NOMO-1 (cell line): ENCODE data around the gene LDLRAD3.
A peak's percentile ranks its signal among the peaks of the same experiment; 100 is the strongest.

ENCODE experiments used
- DNase-seq, 2 experiments: peaks; one replicate each; lab custom pipeline; 2025; ENCODE audit not compliant: unreplicated experiment in 2 of 2; lab: John Stamatoyannopoulos, UW

Gene LDLRAD3

DNA sequence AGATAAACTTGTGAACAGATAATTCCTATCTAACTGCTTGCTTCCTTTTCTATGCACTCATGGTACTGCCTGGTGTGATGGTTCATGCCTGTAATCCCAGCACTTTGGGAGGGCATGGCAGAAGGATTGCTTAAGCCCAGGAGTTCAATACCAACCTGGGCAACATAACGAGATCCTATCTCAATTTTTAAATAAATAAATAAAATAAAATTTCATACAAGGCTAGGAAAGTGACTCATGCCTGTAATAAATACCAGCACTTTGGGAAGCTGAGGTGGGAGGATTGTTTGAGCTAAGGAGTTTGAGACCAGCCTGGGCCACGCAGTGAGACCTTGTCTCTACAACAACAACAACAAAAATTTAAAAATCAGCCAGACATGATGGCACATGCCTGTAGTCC is 178.8 kb downstream of the LDLRAD3 start:
- DNase-seq: no peak

DNA sequence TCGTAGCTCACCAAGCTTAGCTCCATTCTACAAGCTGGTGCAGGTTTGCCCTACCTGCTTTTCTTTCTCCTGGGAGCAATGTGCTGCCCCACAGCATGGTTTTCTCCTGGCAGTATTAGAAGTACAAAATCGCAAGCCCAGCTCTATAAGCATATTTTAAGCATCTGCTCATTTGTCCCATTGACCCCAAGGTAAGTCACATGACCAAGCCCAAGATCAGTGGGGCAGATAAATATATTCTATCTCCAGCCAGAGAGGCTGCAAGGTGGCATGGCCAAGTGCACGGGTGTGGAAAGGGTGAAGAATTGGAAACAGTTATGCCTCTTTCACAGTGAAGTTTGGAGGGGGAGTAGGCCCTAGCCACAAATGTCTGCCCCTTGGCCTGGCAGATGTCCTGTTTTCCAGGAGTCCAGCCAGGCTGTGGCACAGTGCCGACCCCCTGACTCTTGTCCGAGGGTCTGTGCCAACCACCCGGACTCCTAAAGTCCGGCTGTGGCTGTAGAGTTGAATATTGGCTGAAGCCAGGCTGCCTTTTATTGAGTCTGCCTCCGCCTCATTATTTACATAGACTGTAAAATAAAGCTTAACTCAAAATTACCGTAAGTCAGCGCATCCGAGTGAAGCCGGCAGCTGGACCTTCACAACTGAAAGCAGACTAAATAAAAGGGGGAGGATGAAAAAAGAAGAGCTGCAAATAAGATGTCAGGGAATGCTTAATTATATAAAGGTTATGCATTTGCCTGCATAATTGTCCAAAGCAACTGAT is 179.7 kb downstream of the LDLRAD3 start:
- no peak for DNase-seq

DNA sequence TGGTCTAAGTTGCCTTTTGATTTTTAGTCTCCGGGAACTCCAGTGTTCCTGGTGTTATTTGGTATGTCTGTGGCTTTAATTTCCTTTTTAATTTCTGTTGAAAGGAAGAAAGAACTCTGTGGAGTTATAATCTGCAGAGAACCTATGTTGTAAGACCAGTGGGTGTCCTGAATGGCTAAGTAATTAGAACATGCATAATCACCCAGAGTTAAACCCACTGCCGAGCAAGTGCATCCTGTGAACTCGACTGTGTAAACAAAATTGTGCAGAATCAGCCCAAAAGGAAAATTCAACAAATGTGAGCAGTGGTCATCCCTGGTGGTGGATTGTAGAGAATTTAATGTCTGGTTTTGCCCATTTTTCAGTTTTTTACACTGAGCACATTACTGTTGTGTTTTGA is 182.8 kb downstream of the LDLRAD3 start:
- DNase-seq: no peak

DNA sequence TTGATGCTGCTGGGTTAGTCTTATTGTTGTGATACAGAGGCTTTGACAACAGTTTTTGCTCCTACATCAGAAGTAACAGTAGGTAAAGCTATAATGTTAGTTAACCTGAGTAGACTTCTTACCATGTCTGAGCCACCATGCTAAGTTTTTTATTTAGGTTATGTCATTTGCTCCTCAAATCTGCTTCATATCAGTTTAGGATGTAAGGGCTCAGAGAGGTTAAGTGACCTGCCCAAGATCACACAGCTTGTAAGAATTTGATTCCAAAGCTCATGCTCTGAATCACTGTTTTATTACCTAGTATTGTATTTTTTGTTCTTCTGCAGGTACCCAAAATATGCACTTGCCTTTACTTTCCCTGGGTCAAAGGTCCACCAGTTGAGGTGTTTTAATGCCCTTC is 183.7 kb downstream of the LDLRAD3 start:
- no peak for DNase-seq

DNA sequence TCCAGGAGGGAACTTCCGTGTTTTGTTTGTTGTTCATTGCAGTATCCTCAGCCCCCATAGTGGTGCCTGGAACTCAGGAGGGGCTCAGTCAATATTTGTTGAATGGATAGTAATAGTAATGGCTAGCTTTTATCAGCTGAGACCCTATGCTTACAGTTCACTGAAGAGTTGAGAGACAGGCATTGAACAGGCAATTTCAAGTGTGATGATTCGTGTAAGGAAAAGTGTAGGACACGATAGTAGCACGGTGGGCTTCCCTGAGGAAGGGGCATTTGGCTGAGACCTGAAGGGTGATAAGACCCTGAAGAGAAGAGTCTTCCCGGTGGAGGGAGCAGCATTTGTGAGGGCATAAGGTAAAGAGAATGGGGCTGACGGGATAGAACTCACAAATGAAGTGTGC is 186.1 kb downstream of the LDLRAD3 start:
- no peak for DNase-seq

DNA sequence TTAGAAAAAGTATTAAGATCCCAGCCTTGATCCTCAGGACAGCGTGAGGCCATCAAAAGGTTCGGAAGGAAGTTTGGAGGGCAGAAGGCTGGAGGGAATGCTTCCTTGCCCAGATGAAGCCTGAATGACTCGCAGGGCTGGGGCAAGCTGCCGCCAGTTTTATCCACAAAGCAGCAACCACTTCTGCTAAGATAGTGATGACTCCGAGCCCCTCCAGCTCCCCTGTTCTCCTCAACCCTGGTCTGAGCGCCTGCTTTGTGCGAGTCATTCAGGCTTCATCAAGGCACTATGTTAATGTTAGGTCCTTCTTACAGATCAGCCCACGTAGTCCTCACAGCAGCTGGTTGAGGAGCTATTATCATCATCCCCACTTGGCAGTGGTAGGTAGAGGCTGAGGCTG is 186.5 kb downstream of the LDLRAD3 start:
- DNase-seq: no peak

DNA sequence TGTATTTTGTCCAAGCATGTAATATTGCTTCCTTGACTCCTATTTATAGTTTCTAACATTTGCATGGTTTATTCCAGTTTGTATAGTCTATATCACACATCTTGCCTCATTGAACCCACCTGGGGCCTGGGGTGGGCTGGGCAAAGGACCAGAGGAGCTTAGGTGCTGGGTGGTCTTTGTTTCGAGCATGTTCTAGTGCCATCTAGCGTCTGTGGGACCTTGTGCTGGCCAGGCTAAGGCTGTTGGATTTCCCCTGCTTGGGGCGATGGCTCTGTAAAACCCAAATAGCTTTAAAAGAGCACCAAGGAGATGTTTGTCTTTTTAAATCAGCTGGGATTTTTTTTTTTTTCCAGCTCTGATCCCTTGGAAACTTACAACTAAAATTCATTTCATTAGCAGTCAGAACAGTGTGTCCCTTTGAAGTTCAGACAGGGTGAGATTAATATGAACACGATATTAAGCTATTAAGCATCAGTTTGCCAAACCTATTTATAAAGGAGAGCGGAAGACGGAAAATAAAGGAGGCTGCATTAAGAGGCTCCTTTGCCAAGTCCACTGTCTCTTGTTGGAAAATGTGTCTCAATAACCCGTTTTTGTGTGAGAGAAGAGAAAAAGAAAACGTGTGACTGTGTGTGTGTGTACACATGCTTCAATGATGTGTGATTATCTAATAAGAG is 188.0 kb downstream of the LDLRAD3 start:
- DNase-seq: no peak

DNA sequence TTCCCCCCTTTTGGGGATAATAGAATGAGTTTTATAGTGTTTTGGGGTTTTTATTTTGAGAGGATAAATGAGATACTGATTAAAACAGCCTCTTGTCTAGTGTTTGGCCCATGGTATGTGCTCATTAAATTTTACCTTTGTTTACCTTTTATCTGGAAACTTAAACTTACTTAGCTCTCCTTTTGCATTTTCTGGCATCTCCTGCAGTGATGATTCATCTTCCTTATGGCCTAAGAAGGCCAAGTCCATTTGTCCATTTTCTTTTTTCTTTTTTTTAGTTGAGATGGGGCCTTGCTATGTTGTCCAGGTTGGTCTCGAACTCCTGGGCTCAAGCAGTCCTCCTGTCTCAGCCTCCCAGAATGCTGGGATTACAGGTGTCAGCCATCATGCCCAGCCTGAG is 189.1 kb downstream of the LDLRAD3 start:
- DNase-seq: no peak

DNA sequence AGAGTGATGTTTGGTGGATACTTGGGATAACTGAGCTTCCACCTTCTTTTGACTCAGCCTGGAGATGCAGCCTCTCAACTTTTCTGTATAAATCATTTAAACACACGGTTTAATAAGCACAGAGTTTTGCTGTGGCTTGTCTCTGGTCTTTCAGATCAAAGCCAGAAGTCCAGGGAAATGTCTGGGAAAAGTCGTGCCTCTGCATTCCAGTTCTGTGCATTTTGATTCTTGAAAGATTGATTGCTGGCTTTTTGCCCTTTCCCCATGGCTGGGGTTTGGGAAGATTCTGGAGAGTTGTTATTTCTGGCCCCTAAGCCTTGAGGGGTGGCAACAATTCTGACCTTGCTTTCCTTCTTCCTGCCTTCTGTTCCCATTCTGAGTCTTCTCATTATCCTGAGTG is 191.2 kb downstream of the LDLRAD3 start:
- no peak for DNase-seq

DNA sequence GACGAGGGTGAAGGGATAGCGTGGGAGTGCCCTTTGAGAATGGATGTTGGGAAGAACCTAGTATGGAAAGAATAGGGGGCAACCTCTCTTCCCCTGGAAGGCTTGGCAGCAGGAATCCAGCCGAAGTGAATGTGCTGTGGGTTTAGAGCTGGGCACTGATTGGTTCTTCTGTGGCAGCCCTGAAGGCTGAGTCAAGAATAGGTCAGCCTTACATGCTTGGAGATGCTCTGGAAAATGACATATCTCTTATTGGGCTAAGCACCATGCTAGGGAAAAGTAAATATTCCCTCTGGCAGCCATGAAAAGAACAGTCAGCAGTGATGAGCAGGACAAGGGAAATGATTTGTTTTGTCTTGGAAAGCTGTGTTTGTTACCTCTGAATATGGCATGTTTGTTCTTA is 195.9 kb downstream of the LDLRAD3 start:
- no peak for DNase-seq

DNA sequence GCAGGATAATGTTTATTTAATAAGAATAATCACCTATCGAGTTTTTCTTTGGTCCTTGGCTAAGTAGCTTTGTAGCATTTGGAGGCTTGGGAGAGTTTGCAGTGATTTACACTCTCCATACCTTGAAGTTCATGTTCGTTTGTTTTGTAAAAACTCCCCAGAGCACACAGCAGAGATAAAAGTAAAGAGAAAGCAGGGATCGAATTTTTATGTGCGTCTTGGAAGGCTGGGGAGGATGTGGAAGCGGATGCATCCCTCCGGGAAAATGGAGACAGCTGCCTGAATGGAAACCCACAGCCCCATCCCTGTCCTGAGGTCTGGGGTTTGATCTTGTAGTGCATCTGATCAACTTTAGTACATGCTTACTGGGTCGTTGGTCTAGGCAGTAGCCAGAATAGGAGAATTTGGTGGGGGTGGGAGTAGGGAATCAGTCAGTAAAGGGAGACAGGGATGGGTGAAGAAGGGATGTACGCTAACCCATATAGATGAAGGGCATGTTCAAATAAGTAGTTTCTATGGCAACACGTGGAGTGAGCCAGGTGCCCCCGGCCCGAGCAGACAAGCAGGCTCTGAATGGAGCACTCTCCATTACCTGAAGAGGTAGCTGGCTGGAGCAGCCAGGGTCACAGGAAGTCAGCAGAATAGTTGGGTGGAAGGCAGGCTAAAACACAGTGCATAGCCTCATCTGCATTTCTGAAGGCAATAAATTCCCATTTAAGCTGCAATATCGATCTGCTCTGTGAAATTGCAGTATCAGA is 197.5 kb downstream of the LDLRAD3 start:
- no peak for DNase-seq

DNA sequence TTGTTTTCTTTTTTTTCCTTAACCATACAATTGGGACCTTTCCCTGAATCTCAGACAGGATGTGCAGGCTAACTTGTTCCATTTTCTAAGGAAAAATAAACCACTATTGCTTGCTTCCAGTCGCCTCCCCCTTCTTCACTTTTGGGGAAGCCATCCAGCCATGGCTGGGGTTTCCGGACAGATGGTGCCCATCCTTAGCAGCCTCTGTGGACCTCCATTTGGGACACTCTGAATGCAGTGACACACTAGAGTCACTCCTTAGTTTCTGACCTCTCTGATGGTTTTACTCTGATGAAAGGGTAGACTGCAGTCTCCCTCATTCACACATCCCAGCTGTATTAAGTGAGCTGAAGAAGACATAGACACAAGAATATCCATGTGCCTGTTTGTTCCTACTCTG is 198.1 kb downstream of the LDLRAD3 start:
- DNase-seq: no peak

DNA sequence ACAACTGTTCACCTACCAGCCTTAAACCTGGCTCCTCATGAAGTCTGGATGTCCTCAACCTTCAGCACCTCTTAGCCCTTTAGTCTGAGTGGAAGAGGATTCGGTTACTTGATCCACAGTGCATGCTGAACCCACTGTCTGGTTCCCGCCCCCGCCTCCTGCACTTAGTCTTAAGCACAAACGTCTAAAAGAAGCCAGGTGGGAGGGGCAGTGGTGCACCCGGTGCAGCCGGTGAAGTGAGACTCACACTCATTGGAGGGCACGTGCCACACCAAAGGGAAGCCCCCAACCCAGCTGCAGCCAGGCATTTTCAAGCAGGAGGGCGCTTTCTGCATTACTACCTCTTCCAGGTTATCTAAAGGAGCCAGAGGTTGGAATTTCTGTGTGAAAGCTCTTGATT is 198.6 kb downstream of the LDLRAD3 start:
- DNase-seq: no peak

DNA sequence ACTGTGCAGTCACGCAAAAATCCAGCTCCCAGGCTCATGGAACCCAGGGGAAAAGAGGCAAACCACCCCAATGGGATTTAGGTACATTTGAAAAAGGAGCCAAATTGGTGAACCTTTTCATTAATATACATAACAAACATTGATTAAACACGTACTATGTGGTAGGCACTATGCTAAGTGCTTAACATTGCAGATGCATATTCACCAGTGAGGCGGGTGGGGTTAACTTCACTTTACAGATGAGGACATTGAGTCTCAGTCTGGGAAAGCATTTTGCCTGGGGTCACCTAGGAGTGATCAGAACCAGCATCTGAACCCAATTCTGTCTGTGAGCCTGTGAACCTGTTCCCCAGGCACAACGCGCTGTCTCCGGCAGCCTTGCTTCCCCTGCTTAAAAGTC is 199.0 kb downstream of the LDLRAD3 start:
- no peak for DNase-seq

DNA sequence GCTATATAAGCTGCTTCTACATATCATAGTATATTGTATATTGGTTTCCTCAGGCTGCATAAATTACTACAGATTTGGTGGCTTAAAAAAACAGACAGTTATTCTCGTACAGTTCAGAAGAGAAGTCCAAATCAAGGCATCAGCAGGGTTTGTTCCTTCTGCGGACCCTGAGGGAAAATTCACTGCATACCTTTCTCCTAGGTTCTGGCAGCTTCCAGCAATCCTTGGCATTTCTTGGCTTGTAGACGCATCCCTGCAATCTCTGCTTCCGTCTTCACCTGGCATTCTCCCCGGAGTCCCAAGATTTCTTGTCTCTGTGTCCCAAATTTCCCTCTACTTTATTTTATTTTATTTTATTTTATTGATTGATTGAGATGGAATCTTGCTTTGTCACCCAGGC is 202.6 kb downstream of the LDLRAD3 start:
- no peak for DNase-seq

DNA sequence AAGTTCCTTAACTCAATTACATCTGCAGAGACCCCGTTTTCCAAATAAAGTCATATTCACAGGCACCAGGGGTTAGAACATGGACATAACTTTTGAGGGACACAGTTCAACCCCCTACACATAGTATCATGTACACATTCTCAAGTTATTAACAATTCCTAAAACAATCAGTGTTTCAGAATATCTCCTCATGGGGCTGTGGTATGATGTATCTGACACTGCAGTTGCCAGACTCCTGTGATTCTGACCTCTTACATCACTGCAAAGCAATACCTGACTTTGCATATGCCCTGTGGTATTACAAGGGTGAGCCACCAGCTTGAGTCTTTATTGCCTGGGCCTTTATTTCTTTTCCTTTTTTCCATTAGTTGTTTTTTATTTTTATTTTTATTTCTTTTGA is 203.6 kb downstream of the LDLRAD3 start:
- no peak for DNase-seq

DNA sequence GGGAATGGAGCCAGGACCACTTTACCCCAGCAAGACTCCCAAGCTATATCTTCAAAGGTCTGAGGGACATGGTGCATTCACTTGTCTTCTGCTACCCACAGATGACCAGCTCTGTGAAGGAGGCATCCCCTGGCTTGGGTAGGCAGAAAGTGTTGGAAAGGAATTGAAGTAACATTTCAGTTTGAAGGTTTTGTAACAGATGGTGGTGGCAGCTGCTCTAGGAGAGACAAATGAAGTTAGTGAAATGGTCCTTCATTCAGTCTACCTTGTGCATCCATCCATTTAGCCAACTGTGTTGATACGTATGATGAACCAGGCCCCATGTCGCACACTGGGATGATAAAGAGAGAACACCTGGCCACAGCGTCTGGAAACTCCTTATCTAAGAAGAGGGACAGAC is 204.8 kb downstream of the LDLRAD3 start:
- no peak for DNase-seq

DNA sequence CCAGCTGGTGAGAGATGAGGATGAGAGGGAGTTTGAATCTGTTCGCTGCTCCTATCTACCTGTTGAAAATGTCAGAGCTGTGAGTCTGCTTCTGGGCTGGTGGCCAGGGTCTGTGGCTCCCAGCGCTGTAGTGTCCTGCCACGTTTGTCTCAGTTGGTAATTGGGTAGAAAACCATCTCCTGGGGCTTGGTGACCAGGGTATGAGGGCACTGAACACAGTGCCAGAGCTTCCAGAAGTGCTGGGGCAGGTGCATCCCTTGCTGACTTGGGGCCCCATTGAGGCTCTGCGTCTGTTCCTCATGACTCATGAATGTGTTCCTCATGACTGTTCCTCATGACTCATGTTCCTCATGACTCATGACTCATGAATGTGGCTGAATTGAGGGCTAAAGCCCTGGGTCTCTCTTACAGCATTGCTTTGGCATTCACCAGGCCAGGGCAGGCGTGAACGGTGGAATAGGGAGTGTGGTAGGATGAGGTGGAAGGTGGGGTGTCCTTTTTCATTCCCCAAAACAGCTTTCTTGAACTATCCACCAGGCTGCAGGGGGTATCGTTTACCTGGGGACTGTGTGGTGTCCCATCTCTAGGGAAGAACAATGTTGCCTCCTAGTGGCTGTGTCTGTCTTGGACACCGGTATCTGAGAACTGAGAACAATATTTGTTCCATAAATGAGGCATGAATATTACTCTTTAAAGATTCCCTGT is 205.8 kb downstream of the LDLRAD3 start:
- DNase-seq: peak; percentile 74 to 90

DNA sequence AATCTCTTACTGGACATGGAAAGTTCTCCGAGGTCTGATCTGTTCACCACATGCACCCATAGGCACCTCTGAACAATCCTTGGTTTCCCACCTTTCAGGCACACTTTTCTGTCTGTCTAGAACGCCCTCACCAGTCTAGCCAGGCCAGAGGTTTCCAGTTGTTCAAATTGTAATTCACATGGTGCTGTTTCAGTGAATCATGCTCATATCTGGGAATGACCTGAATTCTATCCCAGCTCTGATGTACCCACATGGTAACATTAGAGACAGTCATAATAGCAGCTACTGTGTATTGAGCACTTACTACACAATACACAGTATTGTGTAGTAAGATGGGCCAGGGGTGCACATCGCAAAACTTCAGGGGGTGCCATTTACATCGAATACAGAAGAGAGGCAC is 207.1 kb downstream of the LDLRAD3 start:
- DNase-seq: no peak

DNA sequence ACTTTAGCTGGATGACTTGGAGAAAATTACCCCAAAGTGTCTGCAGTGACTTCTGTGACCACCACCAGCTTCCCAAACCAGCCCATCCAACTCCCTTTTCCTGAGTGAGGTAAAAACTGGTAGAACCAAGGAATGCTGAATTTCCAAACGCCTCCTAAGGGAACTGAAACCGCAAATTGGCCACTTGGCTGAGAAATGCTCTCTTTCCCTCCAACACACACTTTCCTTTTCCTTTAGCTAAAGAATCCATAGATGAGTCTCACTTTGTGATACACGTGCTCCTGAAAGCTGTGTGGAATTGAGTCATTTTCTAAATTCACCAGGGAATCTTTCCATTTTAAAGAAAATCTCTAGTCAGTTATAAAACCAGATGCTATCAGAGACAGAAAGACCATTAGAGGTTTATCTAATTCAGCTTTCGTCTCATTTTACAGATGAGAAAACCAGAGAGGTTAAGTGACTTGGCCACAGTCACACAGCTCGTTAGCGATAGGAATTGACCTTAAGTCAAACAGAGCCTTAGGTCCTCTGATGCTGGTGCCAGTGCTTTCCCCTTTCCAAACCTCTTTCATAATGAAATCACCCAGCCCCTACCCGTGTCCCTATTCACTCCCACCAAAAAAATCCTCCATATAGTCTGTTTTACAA is 208.2 kb downstream of the LDLRAD3 start:
- no peak for DNase-seq

DNA sequence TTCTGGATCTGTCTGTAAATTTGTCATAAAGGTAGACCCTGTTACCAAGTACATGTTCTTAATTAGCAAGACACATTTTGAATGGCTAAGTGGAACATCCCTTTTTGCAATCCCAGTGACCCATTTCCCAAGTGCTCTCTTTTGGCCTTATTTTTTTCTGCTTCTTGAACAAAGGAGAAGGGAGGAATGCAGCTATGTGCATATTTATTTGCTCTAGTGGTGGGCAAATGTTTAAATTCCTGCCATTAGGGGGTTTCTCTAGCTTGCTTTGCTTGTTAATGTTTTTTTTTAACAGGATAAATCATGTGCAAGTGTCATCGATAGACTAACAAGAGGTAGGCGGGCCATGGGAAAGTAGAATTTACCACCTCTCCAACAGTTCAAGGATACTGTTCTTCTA is 209.7 kb downstream of the LDLRAD3 start:
- no peak for DNase-seq
